RWPE2 (cell line): Measurements from ENCODE around the gene ADGRB3.

Source experiments
- ATAC-seq: fragments of 200-7000 bp; cut with Tn5 transposase; 3 replicates; pipeline ENCODE4 v1.9.1; 2021; ENCODE audit warnings: low read depth
- DNase-seq: peaks from one replicate; pipeline ENCODE4 v3.0.0-alpha.2; 2020; ENCODE audit warnings: low spot score
- H3K27ac ChIP-seq: fragments of 450-650 bp; 2 replicates; pipeline ENCODE4 v1.5.1; 2017; ENCODE audit warnings: mild to moderate bottlenecking; ENCODE audit not compliant: poor library complexity, severe bottlenecking
- H3K27me3 ChIP-seq: fragments of 250-450 bp; sonication (Bioruptor Pico); 2 replicates; pipeline ENCODE4 v1.5.1; 2021; ENCODE audit warnings: mild to moderate bottlenecking, moderate library complexity; ENCODE audit not compliant: insufficient read depth, poor library complexity, severe bottlenecking
- H3K36me3 ChIP-seq: fragments of 250-450 bp; sonication (Bioruptor Pico); 2 replicates; pipeline ENCODE4 v1.5.1; 2020; ENCODE audit warnings: low read depth, mild to moderate bottlenecking, moderate library complexity
- H3K4me1 ChIP-seq: fragments of 250-450 bp; sonication (Bioruptor Pico); 2 replicates; pipeline ENCODE4 v1.5.1; 2021; ENCODE audit warnings: mild to moderate bottlenecking, moderate library complexity; ENCODE audit not compliant: insufficient read depth, poor library complexity, severe bottlenecking
- H3K4me3 ChIP-seq: fragments of 250-450 bp; sonication (Bioruptor Pico); 2 replicates; pipeline ENCODE4 v1.5.1; 2021; ENCODE audit warnings: mild to moderate bottlenecking, moderate library complexity; ENCODE audit not compliant: severe bottlenecking
- H3K9me3 ChIP-seq: fragments of 250-450 bp; sonication (Bioruptor Pico); 2 replicates; pipeline ENCODE4 v1.5.1; 2021; ENCODE audit warnings: mild to moderate bottlenecking, moderate library complexity; ENCODE audit not compliant: severe bottlenecking
- CTCF ChIP-seq: fragments of 450-650 bp; IDR thresholded peaks from one replicate; pipeline ENCODE4 v1.5.1; 2017; ENCODE audit warnings: mild to moderate bottlenecking, moderate library complexity; ENCODE audit not compliant: poor library complexity, severe bottlenecking

The ADGRB3 gene

GRCh38 chr6:68642977-68643376, 7.9 kb downstream of the ADGRB3 start:
- no peaks in the 10 kb centered on the region for H3K4me1 ChIP-seq
- DNase-seq = no peak
- H3K27me3 ChIP-seq = peaks cover 60% of the 10 kb centered on the region
- H3K4me3 ChIP-seq = no peak overlapping the region
- no peaks in the 10 kb centered on the region for H3K36me3 ChIP-seq
- no peak for TF ChIP-seq CTCF
- H3K27ac ChIP-seq = no peak overlapping the region
- ATAC-seq = no peak
- no peaks in the 10 kb centered on the region for H3K9me3 ChIP-seq

DNA sequence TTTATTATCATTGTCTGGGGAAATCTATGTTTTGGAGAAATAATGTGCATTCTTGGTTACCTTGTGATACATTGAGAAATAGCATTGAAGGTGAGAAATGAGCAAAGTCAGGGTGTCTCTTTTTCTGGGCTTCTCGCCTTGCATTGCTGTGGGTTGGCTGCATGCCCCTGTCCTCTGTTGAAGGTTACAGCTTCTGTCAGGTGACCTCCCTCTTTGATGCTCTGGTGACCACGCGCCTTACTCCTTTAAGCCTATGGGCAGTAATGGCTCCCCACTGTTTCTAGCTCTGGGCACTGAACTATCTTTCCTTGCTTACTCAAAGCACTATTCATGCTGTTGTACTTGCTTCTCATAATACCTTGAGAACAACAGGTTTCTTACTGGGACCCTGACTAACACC, 14.6 kb downstream of the ADGRB3 start:
- DNase-seq (no peak), ATAC-seq (no peak)
- Histone ChIP-seq H3K9me3 (no peaks in the 10 kb centered on the region), H3K4me3 (no peak overlapping the region), H3K4me1 (no peaks in the 10 kb centered on the region), H3K36me3 (no peaks in the 10 kb centered on the region), H3K27ac (no peak overlapping the region), H3K27me3 (peaks cover 26% of the 10 kb centered on the region)
- TF ChIP-seq CTCF = no peak

DNA sequence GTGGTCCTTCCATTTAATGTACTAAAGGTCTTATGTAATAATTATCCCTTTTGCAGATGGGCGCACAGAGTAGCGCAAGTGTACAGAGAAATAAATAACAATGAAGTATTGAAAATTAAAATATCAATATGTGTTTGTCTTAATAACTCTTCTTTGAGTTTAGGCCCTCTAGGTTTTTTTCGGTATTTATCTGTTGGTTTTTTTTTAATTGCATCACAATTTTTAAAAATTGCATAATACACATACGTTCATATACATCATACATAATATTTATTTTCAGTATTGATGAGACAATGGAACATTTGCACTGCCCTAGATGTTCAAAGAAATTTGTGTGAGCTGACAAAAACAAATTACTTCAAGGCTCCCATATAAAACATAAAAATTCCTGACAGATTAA, 15.1 kb downstream of the ADGRB3 start:
- H3K4me1 ChIP-seq = no peaks in the 10 kb centered on the region
- H3K36me3 ChIP-seq = no peaks in the 10 kb centered on the region
- H3K27ac ChIP-seq = no peak overlapping the region
- H3K4me3 ChIP-seq = no peak overlapping the region
- DNase-seq = no peak
- no peak for TF ChIP-seq CTCF
- no peak for ATAC-seq
- H3K27me3 ChIP-seq = peaks cover 24% of the 10 kb centered on the region
- no peaks in the 10 kb centered on the region for H3K9me3 ChIP-seq

DNA sequence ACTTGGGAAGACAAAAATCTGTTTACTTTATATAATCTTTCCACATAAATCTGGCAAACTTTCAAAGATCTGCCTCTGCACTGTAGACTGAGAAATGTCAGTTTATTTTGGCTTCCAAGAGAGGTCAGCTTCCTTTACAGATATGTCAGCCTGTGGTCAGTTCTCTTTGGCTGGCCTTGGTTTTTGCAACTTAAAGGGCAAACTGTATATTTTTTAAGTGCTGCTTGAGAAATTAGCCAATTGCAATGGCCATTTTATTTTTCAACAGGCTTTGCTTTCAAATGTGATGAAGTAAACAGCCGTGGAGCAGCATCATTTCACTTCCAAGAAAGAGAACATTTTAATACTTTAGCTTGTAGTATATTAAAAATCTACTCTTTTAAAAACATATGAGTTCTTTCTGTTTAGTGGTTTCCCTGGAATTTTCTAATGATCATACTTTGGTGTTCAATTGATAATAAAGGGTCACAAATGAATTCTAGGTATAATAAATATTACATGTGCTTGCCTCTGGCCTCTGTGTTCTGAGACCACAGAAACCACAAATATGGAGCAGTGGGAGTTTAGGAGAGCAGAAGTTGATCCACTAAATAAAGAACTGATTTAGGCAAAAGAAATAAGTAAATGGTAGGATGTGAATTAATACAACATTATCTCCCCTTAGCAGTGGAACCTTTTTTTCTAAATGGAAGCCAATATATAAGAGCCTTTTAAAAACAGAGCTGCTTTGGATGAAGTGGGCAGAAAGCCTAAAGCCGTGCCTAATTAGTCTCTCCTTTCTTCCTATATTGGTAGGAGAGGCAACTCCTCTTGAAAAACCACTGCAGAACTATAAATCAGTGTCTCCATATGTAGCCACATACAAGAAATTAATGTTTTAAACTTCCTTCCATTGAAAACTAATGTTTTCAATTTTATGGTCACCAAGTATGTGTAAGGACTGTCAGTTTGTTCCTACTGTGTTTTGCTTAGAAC, 16.2 kb downstream of the ADGRB3 start:
- H3K27me3 ChIP-seq = peaks cover 19% of the 10 kb centered on the region
- no peaks in the 10 kb centered on the region for H3K4me1 ChIP-seq
- no peaks in the 10 kb centered on the region for H3K9me3 ChIP-seq
- ATAC-seq = no peak
- TF ChIP-seq CTCF = no peak
- H3K36me3 ChIP-seq = no peaks in the 10 kb centered on the region
- no peak for DNase-seq
- no peak overlapping the region for H3K27ac ChIP-seq
- H3K4me3 ChIP-seq = no peak overlapping the region

GRCh38 chr6:68652117-68652536, 17.0 kb downstream of the ADGRB3 start:
- H3K27ac ChIP-seq = no peak overlapping the region
- no peak for ATAC-seq
- H3K36me3 ChIP-seq = no peaks in the 10 kb centered on the region
- peaks cover 15% of the 10 kb centered on the region for H3K27me3 ChIP-seq
- no peaks in the 10 kb centered on the region for H3K4me1 ChIP-seq
- H3K9me3 ChIP-seq = no peaks in the 10 kb centered on the region
- TF ChIP-seq CTCF = no peak
- H3K4me3 ChIP-seq = no peak overlapping the region
- no peak for DNase-seq
